ENCODE results near the gene P4HA3. TPM values are rescaled to one million over a fixed set of nuclear protein-coding genes. Genes with fewer than 3 reads are reported as not detected.

P4HA3 gene
- total RNA-seq, 1 experiment from 2014 or later: 0.91 TPM

DNA sequence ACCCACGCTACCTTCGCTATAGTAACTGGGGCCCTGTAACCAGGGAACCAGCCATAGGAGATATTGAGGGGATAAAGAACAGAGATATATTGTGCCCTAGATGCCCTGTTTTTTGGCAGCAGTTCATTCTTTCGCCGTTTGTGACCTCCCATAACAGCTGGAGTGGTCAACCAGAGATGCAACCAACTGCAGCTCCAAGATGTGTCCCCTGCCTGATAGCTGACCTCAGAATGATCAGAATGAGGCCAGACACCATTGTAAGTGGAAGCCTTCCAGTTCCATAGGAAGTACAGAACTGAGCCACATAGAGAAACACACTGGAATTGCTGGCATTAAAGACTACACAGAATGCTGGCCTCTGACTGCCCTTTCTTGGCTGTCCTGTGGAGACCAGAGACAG lies 39.2 kb downstream of the P4HA3 start:
- Histone ChIP-seq H3K4me1 (ENCODE audit: control insufficient read depth in 1 of 2, insufficient read depth in 2 of 2, low read length in 2 of 2) (no peaks in the 10 kb centered on the region), H3K9me2 (ENCODE audit: insufficient read depth) (peaks cover 3% of the 10 kb centered on the region; the same call in 1 of the 2 replicates), H3K4me2 (ENCODE audit: low read length) (no peak overlapping the region), H3K4me3 (replicated peaks in 1 of 2; ENCODE audit: low read depth in 1 of 2, low read length in 2 of 2) (no peak overlapping the region), H3K36me3 (ENCODE audit: control insufficient read depth in 1 of 2, insufficient read depth in 2 of 2, low read length in 2 of 2) (no peaks in the 10 kb centered on the region), H3K9me3 (ENCODE audit: control insufficient read depth in 1 of 2, insufficient read depth in 1 of 2, low read depth in 1 of 2, low read length in 2 of 2) (no peaks in the 10 kb centered on the region), H3K27ac (ENCODE audit: low read depth, low read length) (no peak overlapping the region), H3K27me3 (ENCODE audit: insufficient read depth, low read length) (no peaks in the 10 kb centered on the region), H3K9ac (ENCODE audit: low read length) (no peak overlapping the region), H3K79me2 (ENCODE audit: insufficient read depth, low read length) (no peaks in the 10 kb centered on the region), H4K20me1 (ENCODE audit: insufficient read depth) (no peaks in the 10 kb centered on the region), H2AFZ (ENCODE audit: low read depth, low read length, poor library complexity, severe bottlenecking) (no peak overlapping the region)
- ChIA-PET CTCF (interaction anchor here (0.7 kb wide), 1 partner anchor 177 kb away, joined by 3 read pairs; no protein-coding TSS in a partner anchor), RAD21 (ENCODE audit: low non-redundant PET in 1 of 2, low total read pairs in 2 of 2, uncharacterized antibody in 2 of 2, unreplicated experiment in 2 of 2) (no interaction called here), POLR2A (no interaction called here)
- BruUV-seq (replicated peaks): no TSS peak
- no peak for ATAC-seq
- intact Hi-C loops (cut with micrococcal nuclease): no loop called here
- TF ChIP-seq SP1 (IDR thresholded peaks at IDR 0.05; ENCODE audit: low read depth): no peak
- TF ChIP-seq RAD21 (IDR thresholded peaks at IDR 0.05; ENCODE audit: low read depth): no peak
- no peak for TF ChIP-seq CEBPB (IDR thresholded peaks at IDR 0.05; ENCODE audit: low read depth)
- TF ChIP-seq, protein P1, sequence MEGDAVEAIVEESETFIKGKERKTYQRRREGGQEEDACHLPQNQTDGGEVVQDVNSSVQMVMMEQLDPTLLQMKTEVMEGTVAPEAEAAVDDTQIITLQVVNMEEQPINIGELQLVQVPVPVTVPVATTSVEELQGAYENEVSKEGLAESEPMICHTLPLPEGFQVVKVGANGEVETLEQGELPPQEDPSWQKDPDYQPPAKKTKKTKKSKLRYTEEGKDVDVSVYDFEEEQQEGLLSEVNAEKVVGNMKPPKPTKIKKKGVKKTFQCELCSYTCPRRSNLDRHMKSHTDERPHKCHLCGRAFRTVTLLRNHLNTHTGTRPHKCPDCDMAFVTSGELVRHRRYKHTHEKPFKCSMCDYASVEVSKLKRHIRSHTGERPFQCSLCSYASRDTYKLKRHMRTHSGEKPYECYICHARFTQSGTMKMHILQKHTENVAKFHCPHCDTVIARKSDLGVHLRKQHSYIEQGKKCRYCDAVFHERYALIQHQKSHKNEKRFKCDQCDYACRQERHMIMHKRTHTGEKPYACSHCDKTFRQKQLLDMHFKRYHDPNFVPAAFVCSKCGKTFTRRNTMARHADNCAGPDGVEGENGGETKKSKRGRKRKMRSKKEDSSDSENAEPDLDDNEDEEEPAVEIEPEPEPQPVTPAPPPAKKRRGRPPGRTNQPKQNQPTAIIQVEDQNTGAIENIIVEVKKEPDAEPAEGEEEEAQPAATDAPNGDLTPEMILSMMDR (IDR thresholded peaks at IDR 0.05 in 2 of 3, conservative IDR thresholded peaks at IDR 0.05 in 1 of 3; ENCODE audit: borderline replicate concordance in 1 of 3, insufficient read depth in 1 of 3, low read depth in 2 of 3, low read length in 2 of 3): no peak
- no peak for TF ChIP-seq SIN3A (IDR thresholded peaks at IDR 0.05; ENCODE audit: low read depth)
- TF ChIP-seq EZH2phosphoT487 (IDR thresholded peaks at IDR 0.05; ENCODE audit: borderline replicate concordance): no peak
- no peak for DNase-seq (ENCODE audit: low read depth, low spot score)

DNA sequence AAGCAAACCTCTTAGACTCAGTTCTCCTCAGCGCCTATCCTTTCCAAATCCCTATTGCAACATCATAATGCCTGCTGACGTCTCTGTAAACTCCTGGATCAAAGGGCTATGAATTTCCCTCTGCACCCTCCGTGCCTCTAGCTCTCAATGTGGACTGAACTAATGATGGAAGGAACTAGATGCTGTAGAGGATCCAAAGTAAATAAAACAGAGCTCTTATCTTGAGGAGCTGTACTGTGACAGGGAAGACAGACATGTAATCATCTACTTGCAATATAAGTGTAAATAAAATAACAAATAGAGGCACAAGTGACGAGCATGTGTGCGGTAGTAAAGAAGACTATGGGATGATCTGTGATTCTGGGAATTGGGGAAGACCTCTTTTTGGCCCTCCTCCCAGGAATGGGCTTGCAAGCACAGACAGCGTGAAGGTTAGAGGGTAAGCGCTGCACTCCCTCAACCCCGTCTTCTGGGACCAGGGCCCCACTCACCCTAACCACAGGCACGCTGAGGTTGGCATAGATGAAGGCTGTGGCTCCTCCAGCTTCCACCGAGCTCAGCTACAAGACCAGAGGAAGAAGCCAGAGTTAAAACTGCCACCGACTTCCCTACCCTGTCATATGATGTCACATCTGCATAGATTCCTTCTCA lies 42.2 kb downstream of the P4HA3 start:
- no TSS peak for BruUV-seq (replicated peaks)
- DNase-seq (ENCODE audit: low read depth, low spot score) (no peak), ATAC-seq (no peak)
- Histone ChIP-seq H3K9me2 (ENCODE audit: insufficient read depth) (peaks cover 3% of the 10 kb centered on the region; the same call in 1 of the 2 replicates), H3K4me3 (replicated peaks in 1 of 2; ENCODE audit: low read depth in 1 of 2, low read length in 2 of 2) (no peak overlapping the region), H3K4me2 (ENCODE audit: low read length) (no peak overlapping the region), H3K27me3 (ENCODE audit: insufficient read depth, low read length) (no peaks in the 10 kb centered on the region), H3K79me2 (ENCODE audit: insufficient read depth, low read length) (no peaks in the 10 kb centered on the region), H3K9me3 (ENCODE audit: control insufficient read depth in 1 of 2, insufficient read depth in 1 of 2, low read depth in 1 of 2, low read length in 2 of 2) (no peaks in the 10 kb centered on the region), H2AFZ (ENCODE audit: low read depth, low read length, poor library complexity, severe bottlenecking) (no peak overlapping the region), H3K27ac (ENCODE audit: low read depth, low read length) (no peak overlapping the region), H3K9ac (ENCODE audit: low read length) (no peak overlapping the region), H4K20me1 (ENCODE audit: insufficient read depth) (no peaks in the 10 kb centered on the region), H3K36me3 (ENCODE audit: control insufficient read depth in 1 of 2, insufficient read depth in 2 of 2, low read length in 2 of 2) (no peaks in the 10 kb centered on the region), H3K4me1 (ENCODE audit: control insufficient read depth in 1 of 2, insufficient read depth in 2 of 2, low read length in 2 of 2) (no peaks in the 10 kb centered on the region)
- intact Hi-C loops (cut with micrococcal nuclease): no loop called here
- ChIA-PET CTCF (interaction anchor here (1.2 kb wide), 1 partner anchor 180 kb away, joined by 5 read pairs; no protein-coding TSS in a partner anchor), RAD21 (ENCODE audit: low non-redundant PET in 1 of 2, low total read pairs in 2 of 2, uncharacterized antibody in 2 of 2, unreplicated experiment in 2 of 2) (no interaction called here), POLR2A (no interaction called here)
- TF ChIP-seq SRF (IDR thresholded peaks at IDR 0.05; ENCODE audit: low read depth) (no peak), POLR2AphosphoS5 (IDR thresholded peaks at IDR 0.05; ENCODE audit: low read depth, low read length) (no peak), EGR1 (IDR thresholded peaks at IDR 0.05; ENCODE audit: low read depth) (no peak)
- TF ChIP-seq, protein P2, sequence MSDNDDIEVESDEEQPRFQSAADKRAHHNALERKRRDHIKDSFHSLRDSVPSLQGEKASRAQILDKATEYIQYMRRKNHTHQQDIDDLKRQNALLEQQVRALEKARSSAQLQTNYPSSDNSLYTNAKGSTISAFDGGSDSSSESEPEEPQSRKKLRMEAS (IDR thresholded peaks at IDR 0.05): no peak
